Calu3 (cell line): ENCODE measurements around the gene HOXC10. TPM values are rescaled to one million over a fixed set of nuclear protein-coding genes. Genes with fewer than 3 reads are reported as not detected.

Experiments
- BruUV-seq: library from RNA; stranded (reverse); fragments of 400-500 nt; replicated peaks from 2 replicates; lab custom pipeline; 2021; lab: Mats Ljungman, UMichigan
- CTCF ChIA-PET: fragments of 300-600 bp; sonication (Branson Sonifier 250); formaldehyde crosslinking; loops from one replicate; lab custom pipeline; 2022; ENCODE audit warnings: antibody characterized with exemption; lab: Charles Lee
- DNase-seq: peaks from one replicate; pipeline ENCODE4 v3.0.0; 2022
- H3K27ac Mint-ChIP-seq: one replicate; pipeline ENCODE4 v1.8.0; 2022; ENCODE audit warnings: mixed read lengths; ENCODE audit not compliant: unreplicated experiment
- H3K27me3 Mint-ChIP-seq: one replicate; pipeline ENCODE4 v1.8.0; 2022; ENCODE audit warnings: mixed read lengths; ENCODE audit not compliant: unreplicated experiment
- H3K36me3 Mint-ChIP-seq: one replicate; pipeline ENCODE4 v1.8.0; 2022; ENCODE audit warnings: mild to moderate bottlenecking, moderate library complexity, mixed read lengths; ENCODE audit not compliant: insufficient read depth, unreplicated experiment
- H3K4me1 Mint-ChIP-seq: one replicate; pipeline ENCODE4 v1.8.0; 2022; ENCODE audit warnings: mild to moderate bottlenecking, low read depth, mixed read lengths; ENCODE audit not compliant: unreplicated experiment
- H3K4me3 Mint-ChIP-seq: one replicate; pipeline ENCODE4 v1.8.0; 2022; ENCODE audit warnings: mild to moderate bottlenecking, low read depth, moderate library complexity, mixed read lengths; ENCODE audit not compliant: unreplicated experiment
- H3K9me3 Mint-ChIP-seq: one replicate; pipeline ENCODE4 v1.8.0; 2022; ENCODE audit warnings: low read depth, mixed read lengths; ENCODE audit not compliant: unreplicated experiment
- CTCF ChIP-seq: fragments of 200-600 bp; IDR thresholded peaks from one replicate; pipeline ENCODE4 v1.8.0; 2022; ENCODE audit warnings: antibody characterized with exemption; ENCODE audit not compliant: unreplicated experiment
- intact Hi-C: fragments of 100-400 bp; cut with micrococcal nuclease; formaldehyde crosslinking; loops from one replicate; pipeline ENCODE4 v1.10.0; 2022; ENCODE audit not compliant: unreplicated experiment
- total RNA-seq: library from RNA; stranded (reverse); gene quantifications from 2 replicates; pipeline ENCODE4 v1.2.3, GENCODE V29; 2022

The HOXC10 gene
- total RNA-seq, 1 experiment from 2014 or later = 0.71 TPM

- intact Hi-C loops = no loop called here
- BruUV-seq = no TSS peak
- H3K27ac Mint-ChIP-seq = no peak overlapping the region
- no peaks in the 10 kb centered on the region for H3K36me3 Mint-ChIP-seq
- H3K9me3 Mint-ChIP-seq = no peaks in the 10 kb centered on the region
- CTCF ChIA-PET = interaction anchor here (1.3 kb wide), 1 partner anchor 33 kb away, joined by 4 read pairs; the partner anchor contains the start of gene HOXC10
- no peak overlapping the region for H3K4me3 Mint-ChIP-seq
- no peak for DNase-seq
- H3K27me3 Mint-ChIP-seq = peaks cover 100% of the 10 kb centered on the region
- no peak for TF ChIP-seq CTCF
- H3K4me1 Mint-ChIP-seq = peaks cover 9% of the 10 kb centered on the region
Measured at GRCh38 chr12:53952335-53952694, 32.6 kb upstream of the HOXC10 start.

GRCh38 chr12:53952871-53953734, 31.8 kb upstream of the HOXC10 start:
- peak; percentile 58 for DNase-seq
- intact Hi-C loops = no loop called here
- peak overlapping the region; percentile 9 for H3K4me3 Mint-ChIP-seq
- H3K27me3 Mint-ChIP-seq = peaks cover 100% of the 10 kb centered on the region
- H3K9me3 Mint-ChIP-seq = no peaks in the 10 kb centered on the region
- BruUV-seq = no TSS peak
- TF ChIP-seq CTCF = no peak
- CTCF ChIA-PET = interaction anchor here (0.7 to 1.3 kb wide), 3 partner anchors 8 to 85 kb away, joined by 3 to 6 read pairs (median 4); partner anchors contain the start of gene HOXC10
- H3K4me1 Mint-ChIP-seq = peaks cover 9% of the 10 kb centered on the region
- H3K27ac Mint-ChIP-seq = no peak overlapping the region
- H3K36me3 Mint-ChIP-seq = no peaks in the 10 kb centered on the region

GRCh38 chr12:53953831-53954693, 30.9 kb upstream of the HOXC10 start:
- peaks cover 100% of the 10 kb centered on the region for H3K27me3 Mint-ChIP-seq
- DNase-seq = no peak
- no TSS peak for BruUV-seq
- H3K4me1 Mint-ChIP-seq = peaks cover 9% of the 10 kb centered on the region
- no peak overlapping the region for H3K27ac Mint-ChIP-seq
- no peaks in the 10 kb centered on the region for H3K36me3 Mint-ChIP-seq
- H3K9me3 Mint-ChIP-seq = no peaks in the 10 kb centered on the region
- intact Hi-C loops = no loop called here
- H3K4me3 Mint-ChIP-seq = no peak overlapping the region
- no peak for TF ChIP-seq CTCF
- CTCF ChIA-PET = interaction anchor here (0.7 to 1.3 kb wide), 4 partner anchors 9 to 86 kb away, joined by 3 to 6 read pairs (median 4); partner anchors contain the start of genes HOXC10 and HOXC8

- CTCF ChIA-PET = interaction anchor here (0.7 kb wide), 2 partner anchors 18 to 54 kb away, joined by 3 read pairs; partner anchors contain the start of gene HOXC8
- H3K27me3 Mint-ChIP-seq = peaks cover 100% of the 10 kb centered on the region
- no peaks in the 10 kb centered on the region for H3K9me3 Mint-ChIP-seq
- BruUV-seq = no TSS peak
- no peak within 1 kb of the TSS for H3K4me3 Mint-ChIP-seq
- no peaks in the 10 kb centered on the region for H3K36me3 Mint-ChIP-seq
- H3K27ac Mint-ChIP-seq = no peak within 1 kb of the TSS
- intact Hi-C loops = no loop called here
- TF ChIP-seq CTCF = no peak
- peaks cover 9% of the 10 kb centered on the region for H3K4me1 Mint-ChIP-seq
- DNase-seq = no peak
Measured at GRCh38 chr12:53954694-53955035, 30.3 kb upstream of the HOXC10 start, which contains the start of gene HOXC12. Gene HOXC12, plus strand, starts transcription at chr12:53954903. Its CDS starts 27 bp downstream, at chr12:53954930.
